GM21576 (cell line): ENCODE measurements around the gene C22orf23.
A peak's percentile ranks its signal among the peaks of the same experiment; 100 is the strongest.

Source experiments
- ATAC-seq: cut with Tn5 transposase; IDR thresholded peaks from one replicate; pipeline ENCODE4 v1.9.1; 2021; ENCODE audit warnings: mild to moderate bottlenecking, moderate library complexity; ENCODE audit not compliant: unreplicated experiment

The C22orf23 gene

DNA sequence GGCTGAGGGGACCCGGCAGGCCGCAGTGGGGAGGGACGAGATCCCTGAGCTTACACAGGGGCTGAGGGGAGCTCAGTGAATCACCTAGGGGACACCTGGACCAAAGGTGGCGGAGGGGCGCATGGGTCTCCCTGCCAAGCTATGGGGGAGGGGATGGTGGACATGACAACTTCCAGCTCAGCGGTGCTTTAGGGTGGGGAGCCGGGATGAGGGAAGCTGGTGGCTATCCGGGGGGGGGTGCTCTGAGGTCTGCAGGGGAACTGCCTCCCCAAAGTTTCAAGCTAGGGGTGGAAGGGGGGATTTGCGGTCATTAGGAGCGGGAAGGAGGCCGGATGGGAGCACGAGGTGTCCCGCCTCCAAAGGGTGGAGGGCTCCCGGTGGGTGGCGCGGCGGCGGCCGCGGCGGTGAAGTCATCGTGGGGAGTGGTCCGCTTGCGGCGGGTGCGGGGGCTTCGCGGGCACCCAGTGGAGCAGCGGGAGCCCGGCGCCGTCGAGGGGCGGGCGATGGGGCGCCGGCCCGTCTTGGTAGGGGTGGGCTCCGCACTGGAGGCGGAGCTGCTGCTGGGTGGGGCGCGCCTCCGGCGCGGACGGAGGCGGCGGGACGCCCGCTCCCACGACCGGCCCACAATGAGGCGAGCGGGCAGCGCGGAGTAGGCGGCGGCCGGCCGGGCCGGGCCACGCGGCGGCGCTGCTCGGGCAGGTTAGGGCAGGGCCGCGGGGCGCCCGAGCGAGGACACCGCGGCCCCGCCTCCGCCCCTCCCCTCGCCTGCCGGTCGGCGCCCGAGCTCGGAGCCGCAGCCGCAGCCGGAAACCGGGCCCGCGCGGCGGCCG is 47.7 kb downstream of the C22orf23 start, which contains the start of gene MICALL1:
Gene MICALL1, plus strand, starts transcription at position 764 of the 830 bp plus-strand sequence. CDS start 126 bp downstream, outside the sequence.
- ATAC-seq = peak; percentile 74

DNA sequence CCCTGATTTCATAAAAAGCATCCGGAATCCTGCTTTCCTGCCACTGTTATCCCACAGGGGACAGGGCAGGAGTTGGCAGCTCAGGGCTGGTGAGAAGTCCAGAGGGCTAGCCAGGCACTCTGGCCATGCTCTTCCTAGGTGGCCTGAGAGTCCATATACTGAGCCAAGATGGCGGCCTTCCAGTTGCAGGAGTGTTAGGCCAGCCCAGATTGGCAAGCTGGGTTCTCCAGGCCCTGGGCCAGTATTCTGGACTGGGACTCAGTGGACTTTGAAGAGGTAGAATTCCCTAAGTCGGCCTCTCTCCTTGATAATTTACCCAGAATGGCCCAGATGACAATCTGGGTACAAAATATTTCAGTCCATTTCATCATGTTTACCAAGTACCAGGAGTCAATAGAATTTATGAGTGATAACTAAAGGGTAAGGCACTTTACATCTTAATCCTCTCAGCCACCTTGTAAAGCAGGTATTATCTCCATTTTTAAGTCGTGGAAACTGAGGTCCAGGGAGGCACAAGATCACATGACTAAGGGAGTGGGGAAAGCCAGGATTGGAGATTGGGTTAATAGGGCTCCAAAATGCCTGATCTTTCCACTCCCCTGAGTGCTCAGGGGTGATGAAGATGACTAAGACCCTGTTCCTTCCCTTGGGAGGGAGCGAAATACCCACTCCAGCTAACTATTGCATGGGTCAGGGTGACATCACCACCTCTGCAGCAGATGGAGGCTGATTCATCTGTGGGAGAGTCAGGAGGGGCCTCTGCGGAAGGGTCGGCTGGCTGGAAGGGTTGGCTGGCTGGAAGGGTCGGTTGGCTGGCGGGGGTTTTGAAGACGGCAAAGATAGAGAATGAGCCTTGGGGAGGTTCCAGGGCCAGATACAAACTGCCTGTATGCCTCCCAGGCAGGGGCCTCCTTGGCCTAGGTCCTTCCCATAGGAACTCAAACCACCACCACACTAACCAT is 48.5 kb downstream of the C22orf23 start:
- no peak for ATAC-seq

DNA sequence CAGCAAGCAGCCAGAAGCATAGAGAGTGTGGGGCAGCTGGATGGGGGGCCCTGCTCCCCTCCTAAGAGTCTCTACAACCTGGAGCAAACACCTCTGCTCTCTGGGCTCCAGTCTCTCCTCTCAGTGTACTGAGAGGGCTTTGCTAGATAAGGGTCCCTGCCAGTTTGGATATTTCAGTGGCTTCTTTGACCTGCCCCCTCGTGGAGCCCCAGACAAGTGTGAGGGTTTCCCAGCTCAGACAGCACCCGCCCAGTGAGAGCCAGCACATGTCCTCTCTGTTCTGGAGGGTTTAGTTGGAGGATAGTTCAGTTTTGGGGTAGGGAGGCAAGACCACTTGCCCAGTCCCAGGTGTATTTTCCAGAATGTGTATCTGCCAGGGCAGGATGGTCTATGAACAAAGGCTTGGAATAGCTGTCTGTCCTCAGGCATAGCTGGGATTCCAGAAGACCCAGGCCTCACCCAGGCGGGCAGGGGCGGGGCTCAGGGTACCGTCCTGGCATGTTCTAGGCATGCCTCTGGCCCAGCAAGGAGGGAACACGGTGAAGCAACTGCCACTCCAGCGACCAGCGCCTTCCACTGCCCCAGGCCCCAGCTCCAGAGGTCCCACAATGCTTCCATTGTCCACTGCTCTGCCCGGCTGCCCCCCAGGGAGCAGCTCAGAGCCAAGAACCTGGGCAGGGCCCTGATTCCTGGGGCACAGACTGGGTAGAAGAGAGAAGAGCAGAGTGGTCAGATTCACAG is 54.8 kb downstream of the C22orf23 start:
- ATAC-seq = no peak

DNA sequence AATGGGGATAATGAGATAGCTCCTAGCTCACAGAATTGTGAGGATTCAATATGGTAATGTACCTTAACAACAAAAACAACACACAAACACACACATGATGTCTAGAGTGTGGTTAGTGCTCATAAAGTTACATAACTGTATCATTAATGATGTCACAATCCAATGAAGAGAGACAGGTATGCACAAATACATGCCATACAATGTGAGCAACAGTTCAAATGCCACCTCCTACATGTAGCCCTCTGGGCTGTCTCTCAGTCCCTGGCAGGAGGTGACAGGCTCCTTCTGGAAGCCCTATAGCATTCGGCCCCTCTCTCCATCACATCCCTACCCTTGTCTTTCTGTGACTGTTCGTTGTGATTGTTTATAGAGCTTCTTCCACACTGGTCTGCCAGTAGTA is 55.6 kb downstream of the C22orf23 start:
- no peak for ATAC-seq

DNA sequence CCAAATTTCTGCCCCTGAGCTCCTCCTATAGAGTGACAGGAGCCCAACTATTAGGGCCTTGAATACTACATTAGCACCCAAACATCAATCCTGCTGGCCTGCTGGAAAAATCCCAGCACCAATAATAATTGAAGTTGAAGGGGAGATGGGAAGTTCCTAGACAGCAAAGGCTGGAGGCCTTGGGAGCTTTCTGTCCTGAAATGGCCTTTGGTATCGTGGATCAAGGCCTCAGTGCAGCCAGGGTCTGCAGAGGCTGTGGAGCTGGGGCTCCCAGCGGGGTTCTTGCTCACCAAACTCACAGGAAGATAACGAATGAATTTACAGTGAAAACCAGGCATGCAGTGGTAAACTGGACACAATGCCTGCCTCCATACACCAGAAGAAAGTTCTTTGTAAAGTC is 56.5 kb downstream of the C22orf23 start:
- no peak for ATAC-seq

GRCh38 chr22:37896181-37896592 is 57.2 kb downstream of the C22orf23 start:
- no peak for ATAC-seq

DNA sequence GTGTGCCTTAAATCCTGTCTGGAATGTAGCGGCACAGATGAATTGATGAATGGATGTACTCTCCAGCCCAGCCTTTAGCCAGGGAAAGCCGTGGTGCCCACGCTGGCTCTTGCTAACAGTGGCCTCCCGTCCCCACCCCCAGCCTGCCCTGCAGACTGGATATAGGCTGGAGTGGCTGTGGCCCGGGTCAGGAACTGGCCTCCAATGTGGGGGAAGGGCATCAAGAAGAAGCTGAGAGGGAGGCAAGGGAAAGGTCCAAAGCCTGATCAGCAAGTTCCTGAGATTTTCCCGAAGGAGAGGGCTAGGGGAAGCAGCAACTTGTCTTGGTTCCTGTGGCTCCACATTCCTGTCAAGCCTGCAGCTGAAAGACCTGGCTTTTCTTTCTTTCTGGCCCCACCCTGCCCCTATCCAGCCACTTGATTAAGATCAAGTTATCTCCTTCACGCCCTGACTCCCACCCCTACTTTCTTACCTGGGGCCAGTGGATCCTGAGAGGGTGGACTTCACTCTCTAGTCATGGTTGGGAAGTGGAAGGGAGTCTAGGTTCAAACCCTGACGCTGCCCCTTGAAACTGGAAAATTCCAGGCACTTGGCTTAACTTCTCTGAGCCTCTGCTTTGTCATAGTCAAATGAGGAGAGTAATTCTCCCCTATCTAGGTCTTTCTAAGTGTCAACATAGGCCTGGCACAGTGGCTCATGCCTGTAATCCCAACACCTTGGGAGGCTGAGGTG is 58.3 kb downstream of the C22orf23 start:
- ATAC-seq = no peak

DNA sequence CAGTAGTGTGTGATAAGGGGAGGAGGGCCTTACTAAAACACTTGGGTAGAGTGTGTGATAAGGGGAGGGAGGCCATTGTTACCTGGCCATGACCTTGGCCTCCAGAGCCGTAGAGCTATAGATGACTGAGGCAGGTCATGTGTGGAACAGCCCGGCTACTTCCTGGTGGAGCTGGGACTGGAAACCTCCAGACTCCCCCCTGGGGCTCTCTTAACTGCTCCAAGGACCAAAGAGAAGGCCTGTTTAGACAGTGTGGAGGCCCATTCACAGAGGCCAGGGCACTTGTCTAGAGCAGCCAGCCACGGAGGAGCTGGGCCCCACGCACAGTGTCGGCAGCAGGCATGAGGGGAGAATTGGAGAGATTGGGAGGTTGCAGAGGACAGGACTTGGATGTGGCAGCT is 59.8 kb downstream of the C22orf23 start:
- no peak for ATAC-seq
